Measurements from ENCODE around the gene MON1A. TPM values are rescaled to one million over a fixed set of nuclear protein-coding genes. Genes with fewer than 3 reads are reported as not detected.

The MON1A gene
- total RNA-seq, 1 donor from 2014 or later: 7.7 TPM

DNA sequence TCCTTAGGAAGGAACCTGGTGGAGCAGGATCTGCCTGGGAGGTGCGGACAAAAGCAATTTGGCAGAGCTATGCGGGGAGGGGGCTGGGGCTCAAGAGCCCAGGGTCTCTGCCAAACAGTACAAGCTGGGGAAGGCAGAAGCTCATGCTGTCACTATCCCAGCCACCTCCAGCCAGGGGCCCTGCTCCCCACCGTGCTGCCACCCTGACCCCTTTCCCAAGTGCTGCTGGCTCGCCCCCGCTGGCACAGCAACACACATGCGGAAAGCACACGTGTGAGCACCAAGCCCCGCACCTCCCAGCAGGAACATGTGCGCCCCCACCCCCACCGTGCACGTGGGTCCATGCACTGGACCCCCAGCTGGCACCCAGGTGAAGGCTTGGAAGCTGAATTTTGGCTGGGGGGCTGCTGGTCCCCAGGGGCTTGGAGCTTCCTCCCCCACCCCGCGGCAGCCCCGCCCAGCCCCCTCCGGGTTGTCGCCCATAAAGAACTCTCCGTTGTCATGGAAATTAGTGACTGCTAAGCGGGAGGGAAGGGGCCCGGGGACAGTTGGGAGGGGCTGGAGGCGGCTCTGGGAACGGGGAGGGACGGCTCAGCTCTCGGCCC, 60.6 kb downstream of the MON1A start:
- ATAC-seq: no peak
- no peak for DNase-seq (ENCODE audit: missing footprints)
- intact Hi-C loops (cut with DNase I): no loop called here

DNA sequence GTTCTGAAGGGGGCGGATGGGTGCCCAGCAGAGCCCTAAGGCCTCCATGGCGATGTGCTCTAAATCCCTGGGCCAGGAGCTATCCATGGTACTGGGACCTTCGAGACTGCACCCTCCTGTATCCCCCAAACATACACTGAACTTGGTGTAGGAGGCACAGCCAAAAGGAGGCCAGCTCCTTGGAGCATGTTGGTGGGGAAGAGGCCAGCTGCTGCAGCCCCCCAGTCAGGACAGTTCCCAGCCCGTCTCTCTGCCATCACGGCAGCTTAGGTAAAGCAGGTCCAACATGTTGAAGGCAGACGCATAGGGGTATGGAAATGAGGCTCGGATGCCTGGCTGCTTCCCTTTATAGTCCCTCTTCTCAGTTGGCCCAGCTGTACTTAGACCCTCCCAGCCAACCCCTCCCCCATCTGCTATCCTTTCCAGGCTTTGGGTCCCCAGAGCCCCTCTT, 61.7 kb downstream of the MON1A start:
- intact Hi-C loops (cut with DNase I): no loop called here
- no peak for DNase-seq (ENCODE audit: missing footprints)
- ATAC-seq: no peak

DNA sequence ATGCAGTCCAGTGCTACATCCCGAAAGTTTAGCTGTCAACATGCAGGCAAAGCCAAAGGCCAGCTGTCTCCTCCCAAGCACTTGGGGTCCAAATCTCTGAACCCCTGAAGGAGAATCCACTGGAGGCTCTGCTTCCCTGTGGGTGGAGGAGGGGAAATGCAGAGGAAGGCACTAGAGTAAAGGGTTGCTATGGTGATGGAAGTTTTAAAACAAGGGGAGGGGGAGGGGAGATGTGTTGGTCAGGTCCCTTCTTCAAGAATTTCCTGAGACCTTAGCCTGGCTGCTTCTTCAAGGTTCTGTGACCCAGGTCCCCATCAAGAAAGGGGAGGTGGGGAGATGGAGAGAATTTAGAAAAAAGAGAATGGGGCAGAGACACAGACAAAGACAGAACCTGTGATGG, 62.2 kb downstream of the MON1A start:
- DNase-seq (ENCODE audit: missing footprints): no peak
- intact Hi-C loops (cut with DNase I): no loop called here
- no peak for ATAC-seq

DNA sequence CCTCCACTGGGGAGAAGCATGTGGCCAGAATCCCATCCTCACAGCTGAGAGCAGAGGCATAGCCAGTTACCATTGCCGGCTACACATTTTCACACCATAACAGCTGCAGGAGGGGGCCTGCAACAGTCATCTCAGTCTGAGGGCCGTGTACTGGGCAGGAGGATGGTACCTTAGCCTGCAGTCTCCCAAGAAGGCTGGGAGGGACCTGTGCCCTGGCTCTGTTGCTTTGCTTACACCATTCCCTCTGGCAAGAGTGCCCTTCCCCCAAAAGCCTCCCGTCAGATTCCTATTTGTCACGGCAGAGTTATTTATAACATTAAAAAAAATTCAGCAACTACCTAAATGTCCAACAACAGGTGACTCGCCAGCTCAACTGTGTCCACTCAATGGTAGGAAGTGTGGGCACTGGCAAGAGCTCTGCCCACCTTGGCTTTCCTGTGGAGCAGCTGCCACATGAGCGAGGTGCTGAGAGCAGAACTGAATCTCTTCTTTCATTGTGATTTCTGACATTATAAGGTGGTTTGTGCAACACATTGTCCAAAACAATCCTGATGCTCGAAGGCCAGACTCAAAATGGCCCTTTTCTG, 64.3 kb downstream of the MON1A start:
- ATAC-seq (no peak), DNase-seq (ENCODE audit: missing footprints) (no peak)
- intact Hi-C loops (cut with DNase I): no loop called here

DNA sequence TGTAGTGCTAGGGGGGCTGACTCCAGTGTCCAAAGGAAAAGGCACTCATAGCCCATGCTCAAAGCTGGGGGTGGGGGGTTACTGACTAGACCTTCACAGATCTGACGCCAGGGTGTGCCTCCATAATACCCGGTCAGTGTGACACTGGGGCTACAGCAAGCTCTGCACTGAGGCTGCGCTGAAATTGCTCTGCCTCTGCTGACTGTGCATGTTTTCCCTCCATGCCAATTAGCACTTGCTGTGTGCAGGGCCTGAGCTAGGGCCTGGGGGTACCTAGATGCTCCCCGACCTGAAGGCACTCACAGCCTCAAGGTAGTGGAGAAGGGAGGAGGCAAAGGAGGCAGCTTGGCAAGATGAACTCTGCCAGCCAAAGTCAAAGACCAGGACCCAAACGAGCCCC, 65.1 kb downstream of the MON1A start:
- ATAC-seq (no peak), DNase-seq (ENCODE audit: missing footprints) (no peak)
- intact Hi-C loops (cut with DNase I): no loop called here

DNA sequence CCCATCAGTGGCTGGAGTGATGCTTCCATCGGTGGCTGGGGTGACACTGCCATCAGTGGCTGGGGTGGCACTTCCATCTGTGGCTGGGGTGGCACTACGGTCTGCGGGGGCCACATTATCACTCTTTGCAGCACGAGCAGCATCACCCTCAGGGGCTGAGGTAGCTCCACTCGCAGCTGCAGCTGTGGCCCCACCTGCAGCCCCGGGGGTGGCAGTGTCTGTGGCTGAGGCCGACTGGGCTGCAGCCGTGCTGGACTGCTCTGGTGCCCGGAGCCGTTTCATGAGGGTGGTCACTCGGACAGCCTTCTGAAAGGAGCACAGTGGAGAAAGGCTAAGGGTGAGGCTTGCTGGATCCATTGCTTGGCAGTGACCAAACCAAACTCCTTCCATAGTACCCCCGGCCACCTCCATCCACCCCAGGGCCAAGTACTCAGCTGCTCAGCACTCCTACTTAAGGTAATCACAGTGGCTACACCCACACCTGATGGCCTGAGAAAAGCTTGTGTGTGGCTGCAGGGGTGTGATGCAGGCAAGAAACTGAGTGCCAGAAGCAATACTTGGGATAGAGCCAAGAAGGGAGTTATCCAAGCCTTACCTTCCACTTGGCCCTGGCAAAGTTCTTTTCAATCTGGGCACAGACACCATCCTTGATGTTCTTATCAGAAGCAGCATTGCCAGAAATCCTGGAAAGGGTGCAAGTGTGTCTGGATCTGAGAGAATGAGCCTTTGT, 69.9 kb downstream of the MON1A start:
- ATAC-seq: no peak
- DNase-seq (ENCODE audit: missing footprints): no peak

More for the DNA sequence above, 69.9 kb downstream of the MON1A start:
- intact Hi-C loops (cut with DNase I): no loop called here

Other genes with a start within 250 kb of the MON1A start
- gene MST1, start 240.3 kb downstream of the MON1A start, total RNA-seq: 4.6 TPM
- 46.1 TPM for gene RNF123, start 240.3 kb downstream of the MON1A start, total RNA-seq
- not detected for gene AMIGO3, start 210.1 kb downstream of the MON1A start, total RNA-seq
- 18.1 TPM for gene GMPPB, start 205.9 kb downstream of the MON1A start, total RNA-seq
- gene IP6K1, start 143.3 kb downstream of the MON1A start, total RNA-seq: 19.0 TPM
- gene CDHR4, start 129.9 kb downstream of the MON1A start, total RNA-seq: not detected
- 3.1 TPM for gene INKA1, start 126.5 kb downstream of the MON1A start, total RNA-seq
- 23.1 TPM for gene UBA7, start 115.9 kb downstream of the MON1A start, total RNA-seq
- 2.5 TPM for gene TRAIP, start 73.2 kb downstream of the MON1A start, total RNA-seq
- gene CAMKV, start 59.9 kb downstream of the MON1A start, total RNA-seq: not detected
- gene MST1R, start 25.9 kb downstream of the MON1A start, total RNA-seq: 1.2 TPM
- 44.3 TPM for gene RBM6, start 10.3 kb upstream of the MON1A start, total RNA-seq
- 66.5 TPM for gene RBM5, start 159.1 kb upstream of the MON1A start, total RNA-seq
- gene SEMA3F, start 225.5 kb upstream of the MON1A start, total RNA-seq: 12.3 TPM